LNCaP clone FGC (cell line): ENCODE measurements around the gene MUC12.
"Not testable (repeated sequence)": the region's sequence is repeated elsewhere in the genome, so short reads cannot be mapped to it uniquely, and the experiment has no call there.

ENCODE experiments used
- DNase-seq: peaks from one replicate; pipeline ENCODE4 v3.0.0-alpha.2; 2011; ENCODE audit warnings: low read depth
- H3K4me3 ChIP-seq: 2 replicates; pipeline ENCODE4 v1.5.1; 2011; ENCODE audit warnings: mild to moderate bottlenecking, low read depth, low read length, control low read depth
- CTCF ChIP-seq: IDR thresholded peaks from 2 replicates; pipeline ENCODE4 v1.5.1; 2012; ENCODE audit warnings: mild to moderate bottlenecking; ENCODE audit not compliant: control insufficient read depth, insufficient read depth; ENCODE audit errors: extremely low read depth

MUC12 gene

DNA sequence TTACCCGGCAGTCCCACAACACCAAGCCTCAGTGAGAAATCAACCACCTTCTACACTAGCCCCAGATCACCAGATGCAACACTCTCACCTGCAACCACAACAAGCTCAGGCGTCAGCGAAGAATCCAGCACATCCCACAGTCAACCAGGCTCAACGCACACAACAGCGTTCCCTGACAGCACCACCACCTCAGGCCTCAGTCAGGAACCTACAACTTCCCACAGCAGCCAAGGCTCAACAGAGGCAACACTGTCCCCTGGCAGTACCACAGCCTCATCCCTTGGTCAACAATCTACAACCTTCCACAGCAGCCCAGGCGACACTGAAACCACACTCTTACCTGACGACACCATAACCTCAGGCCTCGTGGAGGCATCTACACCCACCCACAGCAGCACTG lies 33.0 kb downstream of the MUC12 start:
- not testable (repeated sequence) for H3K4me3 ChIP-seq, DNase-seq

GRCh38 chr7:101007361-101007760 lies 38.0 kb downstream of the MUC12 start:
- not testable (repeated sequence) for DNase-seq, H3K4me3 ChIP-seq

DNA sequence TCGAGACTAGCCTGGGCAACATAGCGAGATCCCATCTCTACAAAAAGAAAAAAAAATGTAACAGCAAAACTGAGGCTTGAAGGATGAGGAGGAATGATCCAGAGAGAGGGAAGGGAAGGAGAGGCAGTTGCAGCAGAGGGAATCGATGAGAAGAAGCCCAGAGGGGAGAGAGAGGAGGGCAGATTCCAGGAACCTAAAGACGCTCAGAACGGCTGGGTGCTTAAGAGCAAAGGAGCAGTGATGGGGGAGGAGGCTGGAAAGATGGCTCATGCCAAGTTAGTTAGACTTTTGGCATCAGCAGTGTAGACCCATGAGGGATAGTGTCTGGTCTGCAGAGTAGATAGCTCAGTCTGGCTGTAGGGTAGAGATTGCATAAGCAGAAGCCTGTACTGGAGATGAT lies 40.3 kb downstream of the MUC12 start:
- DNase-seq, result no peak
- TF ChIP-seq CTCF, result no peak
- H3K4me3 ChIP-seq, result no peak overlapping the region

DNA sequence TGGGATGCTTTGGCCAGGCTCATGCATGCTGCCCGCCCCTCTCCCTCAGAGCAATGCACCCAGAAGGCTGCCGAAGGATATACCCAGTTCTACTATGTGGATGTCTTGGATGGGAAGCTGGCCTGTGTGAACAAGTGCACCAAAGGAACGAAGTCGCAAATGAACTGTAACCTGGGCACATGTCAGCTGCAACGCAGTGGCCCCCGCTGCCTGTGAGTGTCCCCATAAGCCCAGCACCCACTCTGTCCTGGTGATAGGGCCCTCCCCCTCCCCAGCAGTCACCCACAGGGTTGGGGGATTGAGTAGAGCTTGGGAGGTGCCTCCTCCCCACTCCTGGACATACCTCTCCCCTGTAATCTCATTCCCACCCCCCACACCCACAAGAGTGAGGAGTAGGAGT lies 43.6 kb downstream of the MUC12 start:
- no peak for DNase-seq
- TF ChIP-seq CTCF, result no peak

GRCh38 chr7:101015626-101016025 lies 46.3 kb downstream of the MUC12 start:
- no peak for TF ChIP-seq CTCF
- no peak for DNase-seq
- no peak overlapping the region for H3K4me3 ChIP-seq

More for the DNA sequence above, 43.6 kb downstream of the MUC12 start:
- H3K4me3 ChIP-seq, result no peak overlapping the region

DNA sequence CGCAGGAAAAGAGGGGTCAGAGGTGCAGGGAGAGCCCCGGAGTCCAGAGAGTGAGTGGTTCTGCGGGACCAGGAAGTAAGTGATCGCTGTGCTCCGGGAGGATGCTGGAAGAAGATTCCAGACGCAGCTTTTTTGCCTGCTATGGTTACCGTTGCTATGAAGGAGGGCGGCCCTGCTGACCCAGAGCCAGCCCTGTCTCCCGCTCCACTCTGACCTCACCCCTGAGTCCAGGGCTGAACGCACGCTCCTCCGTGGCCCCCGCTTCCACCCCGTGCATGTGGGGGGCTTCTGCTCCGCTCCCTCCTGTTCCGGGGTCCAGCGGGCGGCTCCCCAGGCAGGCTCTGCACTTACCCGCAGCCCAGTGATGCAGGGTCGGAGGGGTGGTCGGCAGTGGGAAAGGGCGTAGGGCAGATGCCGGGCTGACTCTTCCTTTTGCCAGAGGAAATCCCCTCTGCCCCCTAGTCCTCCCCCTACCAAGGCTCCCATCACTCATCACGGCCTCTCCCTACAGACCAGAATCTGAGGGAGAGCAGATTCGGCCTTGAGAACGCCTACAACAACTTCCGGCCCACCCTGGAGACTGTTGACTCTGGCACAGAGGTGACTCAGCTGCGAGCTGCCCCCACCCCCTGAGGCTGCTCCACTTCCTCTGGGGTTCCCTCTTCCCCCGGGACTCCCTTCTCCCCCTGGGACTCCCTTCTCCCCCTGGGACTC lies 47.9 kb downstream of the MUC12 start:
- H3K4me3 ChIP-seq, result no peak overlapping the region
- TF ChIP-seq CTCF, result no peak
- no peak for DNase-seq

DNA sequence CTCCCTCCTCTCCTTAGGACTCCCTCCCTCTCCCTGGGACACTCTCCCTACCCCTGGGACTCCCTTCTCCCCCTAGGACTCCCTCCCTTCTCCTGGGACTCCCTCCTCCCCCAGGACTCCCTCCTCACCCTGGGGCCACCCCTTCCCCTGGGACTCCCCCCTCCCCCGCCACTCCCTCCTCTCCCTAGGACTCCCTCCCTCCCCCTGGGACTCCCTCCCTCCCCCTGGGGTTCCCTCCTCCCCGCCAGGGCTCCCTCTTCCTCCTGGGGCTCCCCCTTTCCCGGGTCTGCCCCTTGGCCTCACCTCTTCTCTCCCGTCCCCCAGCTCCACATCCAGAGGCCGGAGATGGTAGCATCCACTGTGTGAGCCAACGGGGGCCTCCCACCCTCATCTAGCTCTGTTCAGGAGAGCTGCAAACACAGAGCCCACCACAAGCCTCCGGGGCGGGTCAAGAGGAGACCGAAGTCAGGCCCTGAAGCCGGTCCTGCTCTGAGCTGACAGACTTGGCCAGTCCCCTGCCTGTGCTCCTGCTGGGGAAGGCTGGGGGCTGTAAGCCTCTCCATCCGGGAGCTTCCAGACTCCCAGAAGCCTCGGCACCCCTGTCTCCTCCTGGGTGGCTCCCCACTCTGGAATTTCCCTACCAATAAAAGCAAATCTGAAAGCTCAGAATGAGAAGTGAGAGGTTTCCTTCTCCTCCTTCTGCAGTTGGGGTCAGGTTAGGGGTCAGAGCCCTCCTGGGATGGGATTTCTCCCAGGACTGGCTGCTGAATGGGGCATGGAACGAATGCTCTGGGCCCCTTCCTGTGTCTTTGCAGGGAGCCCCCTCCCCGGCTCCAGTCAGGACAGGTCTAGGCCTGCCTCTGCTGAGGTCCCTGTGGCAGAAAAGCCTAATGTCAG lies 49.2 kb downstream of the MUC12 start:
- TF ChIP-seq CTCF, result no peak
- no peak overlapping the region for H3K4me3 ChIP-seq
- no peak for DNase-seq

DNA sequence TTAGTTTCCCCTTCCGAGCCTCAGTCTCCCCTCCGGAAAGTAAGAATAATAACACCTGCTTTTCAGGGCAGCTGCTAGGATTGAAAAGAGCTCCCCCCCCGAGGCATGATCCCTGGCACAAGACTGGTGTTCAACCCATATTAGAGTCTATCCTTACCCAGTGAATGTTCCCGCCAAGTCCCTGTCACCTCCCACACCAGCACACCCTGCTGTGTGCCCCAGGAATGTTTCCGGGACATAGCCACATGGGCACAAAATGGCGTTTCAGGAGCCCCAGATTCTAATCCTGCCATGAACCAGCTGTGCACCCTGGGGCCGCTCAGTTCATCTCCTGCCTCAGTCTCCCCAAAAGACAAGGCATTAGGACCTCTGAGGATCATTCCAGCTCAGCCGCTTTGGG lies 51.1 kb downstream of the MUC12 start:
- no peak for TF ChIP-seq CTCF
- no peak for DNase-seq

More for the DNA sequence above, 51.1 kb downstream of the MUC12 start:
- H3K4me3 ChIP-seq, result no peak overlapping the region
